Measurements from ENCODE around the gene FAM89A. TPM values are rescaled to one million over a fixed set of nuclear protein-coding genes. Genes with fewer than 3 reads are reported as not detected.

FAM89A gene
- total and polyA plus RNA-seq, 2 of the 8 experiments (the other 6 are each of a cell fraction or from before 2014, with no cell fraction given), result 2.1 to 2.2 TPM

- Histone ChIP-seq H3K36me3 (ENCODE audit: control insufficient read depth in 2 of 4, insufficient read depth in 4 of 4, low read length in 3 of 4) (no peaks in the 10 kb centered on the region), H3K4me2 (ENCODE audit: insufficient read depth in 1 of 2, low read depth in 2 of 2, low read length in 2 of 2) (no peak overlapping the region), H3K14ac (ENCODE audit: insufficient read length) (no peak overlapping the region), H3K79me2 (ENCODE audit: control insufficient read depth in 1 of 2, insufficient read depth in 2 of 2, low read length in 2 of 2) (no peaks in the 10 kb centered on the region), H3K4ac (replicated peaks; ENCODE audit: insufficient read length, low read depth, low read length) (no peak overlapping the region), H3K23ac (ENCODE audit: insufficient read length) (no peak overlapping the region), H3K56ac (replicated peaks; ENCODE audit: insufficient read length, low read depth, low read length) (no peak overlapping the region), H3K4me3 (ENCODE audit: extremely low read depth in 1 of 4, insufficient read depth in 2 of 4, low read depth in 3 of 4, low read length in 4 of 4) (no peak overlapping the region), H3K9me3 (ENCODE audit: insufficient read depth in 2 of 2, low read depth in 1 of 2, low read length in 1 of 2) (no peaks in the 10 kb centered on the region), H2BK5ac (ENCODE audit: low read depth, low read length) (no peak overlapping the region), H4K8ac (ENCODE audit: extremely low read depth, insufficient read depth, low read length) (no peak overlapping the region), H3K9ac (replicated peaks in 1 of 4; ENCODE audit: extremely low read depth in 1 of 4, low read depth in 3 of 4, low read length in 3 of 4) (no peak overlapping the region), H3K27ac (ENCODE audit: low read depth, low read length) (no peak overlapping the region), H2BK12ac (ENCODE audit: low read depth, low read length) (no peak overlapping the region), H2AK5ac (ENCODE audit: low read depth, low read length) (no peak overlapping the region), H2BK120ac (replicated peaks; ENCODE audit: low read depth, low read length) (no peak overlapping the region), H3K79me1 (ENCODE audit: low read depth, low read length) (no peaks in the 10 kb centered on the region), H2BK15ac (ENCODE audit: low read length) (no peak overlapping the region), H2BK20ac (ENCODE audit: low read length) (no peak overlapping the region), H3K23me2 (ENCODE audit: low read depth, low read length) (no peaks in the 10 kb centered on the region), H4K20me1 (replicated peaks in 1 of 2; ENCODE audit: control insufficient read depth in 1 of 2, insufficient read depth in 2 of 2, low read length in 2 of 2) (peaks cover 0 to 6% of the 10 kb centered on the region in 2 experiments), H4K5ac (ENCODE audit: insufficient read length, low read depth, low read length) (no peak overlapping the region), H2AFZ (ENCODE audit: low read length) (no peak overlapping the region), H4K91ac (replicated peaks; ENCODE audit: insufficient read length, low read length) (no peak overlapping the region), H3K27me3 (replicated peaks in 1 of 4; ENCODE audit: control insufficient read depth in 3 of 4, extremely low read depth in 1 of 4, insufficient read depth in 3 of 4, low read length in 3 of 4) (peaks cover 0 to 14% (median 11%) of the 10 kb centered on the region in 4 experiments; a peak in 6 of 7 replicates), H3K4me1 (replicated peaks in 1 of 4; ENCODE audit: control insufficient read depth in 3 of 4, insufficient read depth in 4 of 4, low read length in 3 of 4) (no peaks in the 10 kb centered on the region), H3K18ac (ENCODE audit: extremely low read depth, low read length) (no peak overlapping the region)
- DNase-seq (ENCODE audit: low read depth in 1 of 2, low spot score in 2 of 2), result no peak
- FAIRE-seq, result no peak
- ChIA-PET CTCF (ENCODE audit: partially characterized antibody) (interaction anchor here (0.7 to 1.4 kb wide), 3 partner anchors 9 to 34 kb away, joined by 3 to 6 read pairs (median 4); no protein-coding TSS in a partner anchor), POLR2A (ENCODE audit: partially characterized antibody) (no interaction called here)
- WGBS, 2 experiments (ENCODE audit: extremely low coverage in 1 of 2, insufficient coverage in 1 of 2, insufficient read length in 1 of 2, insufficient replicate concordance in 2 of 2, low coverage in 1 of 2, low lambda C conversion rate in 2 of 2, missing lambda C conversion rate in 1 of 2), result 76% methylated on average over 7 of the region's 7 CpGs; no CpG with 5 or more reads in 1 of the 2 experiments
- TF ChIP-seq KDM1A (IDR thresholded peaks at IDR 0.05; ENCODE audit: borderline replicate concordance, low read length), result no peak
- TF ChIP-seq SP2 (IDR thresholded peaks at IDR 0.05; ENCODE audit: low read length), result no peak
- TF ChIP-seq EZH2 (IDR thresholded peaks at IDR 0.05; ENCODE audit: low read depth, low read length, severe bottlenecking), result no peak
- TF ChIP-seq CTCF (IDR thresholded peaks at IDR 0.05; ENCODE audit: control extremely low read depth in 1 of 3, insufficient read depth in 1 of 3, low read depth in 1 of 3, low read length in 3 of 3), result no peak
- no peak for TF ChIP-seq POU5F1 (IDR thresholded peaks at IDR 0.05; ENCODE audit: low read depth, low read length)
- TF ChIP-seq NRF1 (IDR thresholded peaks at IDR 0.05; ENCODE audit: low read depth, low read length), result no peak
- no peak for TF ChIP-seq TAF7 (optimal IDR thresholded peaks at IDR 0.05; ENCODE audit: borderline replicate concordance, low read depth, low read length)
- no peak for TF ChIP-seq CBX5 (IDR thresholded peaks at IDR 0.05; ENCODE audit: low read depth, low read length)
- TF ChIP-seq KDM5A (IDR thresholded peaks at IDR 0.05; ENCODE audit: low read length), result no peak
- TF ChIP-seq ASH2L (IDR thresholded peaks at IDR 0.05; ENCODE audit: low read length), result no peak
- no peak for TF ChIP-seq FOSL1 (IDR thresholded peaks at IDR 0.05; ENCODE audit: insufficient read depth, low read depth, low read length)
- no peak for TF ChIP-seq HDAC6 (IDR thresholded peaks at IDR 0.05; ENCODE audit: low read depth, low read length)
These were observed 7.1 kb downstream of the FAM89A start for GRCh38 chr1:231032963-231033362.
